CD4-positive, alpha-beta T cell treated with Interleukin-6 for 4 hours (primary cell): ENCODE results near the gene SDHB.

Source experiments
- DNase-seq: peaks from one replicate; pipeline ENCODE4 v3.0.0-alpha.2; 2020; ENCODE audit warnings: mixed read lengths

Gene SDHB

GRCh38 chr1:17043676-17044075, 10.2 kb downstream of the SDHB start:
- no peak for DNase-seq

- no peak for DNase-seq
Observed at GRCh38 chr1:17040135-17040534, 13.7 kb downstream of the SDHB start.

DNA sequence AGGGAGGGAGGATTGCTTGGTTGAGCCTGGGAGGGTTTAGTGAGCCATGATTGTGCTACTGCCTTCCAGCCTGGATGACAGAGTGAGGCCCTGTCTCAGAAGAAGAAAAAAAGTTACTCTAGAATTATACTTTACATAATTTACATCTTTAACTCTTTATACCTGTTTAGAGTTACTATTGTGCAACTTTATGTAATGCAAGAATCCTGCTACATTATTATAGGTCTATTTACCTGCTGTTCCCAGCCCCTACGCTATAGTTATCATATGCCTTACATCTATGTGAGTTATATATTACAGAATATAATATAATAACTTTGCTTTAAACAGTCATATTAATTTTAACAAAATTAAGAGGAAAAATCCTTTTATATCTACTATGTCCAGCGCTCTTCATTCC, 14.3 kb downstream of the SDHB start:
- no peak for DNase-seq

- no peak for DNase-seq
Observed at GRCh38 chr1:17033481-17033880, 20.4 kb downstream of the SDHB start.

DNA sequence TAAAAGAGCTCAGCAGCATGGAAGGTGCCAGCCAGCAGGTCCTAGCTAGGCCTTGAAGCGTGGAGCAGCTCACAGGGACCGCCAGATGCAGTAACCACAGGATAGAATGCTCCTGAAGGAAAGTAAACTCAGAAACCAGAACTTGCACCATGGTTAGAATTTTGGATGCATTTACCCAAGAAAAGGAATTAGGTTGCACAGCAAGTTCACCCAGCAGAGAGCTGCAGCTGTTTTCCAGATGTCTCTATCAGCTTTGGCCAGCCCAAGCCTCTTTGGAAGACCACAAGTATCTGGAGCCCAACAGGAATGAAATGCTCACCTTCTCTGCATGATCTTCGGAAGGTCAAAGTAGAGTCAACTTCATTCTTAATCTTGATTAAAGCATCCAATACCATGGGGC, 21.1 kb downstream of the SDHB start:
- no peak for DNase-seq

DNA sequence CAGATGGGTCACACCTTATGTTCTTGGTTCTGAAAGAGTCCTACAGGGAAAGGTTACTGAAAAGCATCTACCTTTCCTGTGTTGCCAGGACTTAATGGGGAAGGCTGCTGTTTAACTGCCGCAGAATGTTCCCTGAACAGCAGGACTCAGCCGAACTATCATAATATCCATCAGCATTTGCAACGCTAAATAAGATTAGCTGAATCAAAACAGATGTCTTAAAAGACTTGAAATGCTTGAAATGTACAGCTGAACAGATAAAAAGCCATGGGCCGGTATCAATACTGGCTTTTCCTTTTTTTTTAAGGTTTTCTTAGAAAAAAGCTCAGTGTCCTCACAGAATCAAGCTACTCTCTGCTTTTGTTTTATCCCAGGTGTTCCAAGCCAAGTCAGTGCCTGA, 22.4 kb downstream of the SDHB start:
- no peak for DNase-seq

DNA sequence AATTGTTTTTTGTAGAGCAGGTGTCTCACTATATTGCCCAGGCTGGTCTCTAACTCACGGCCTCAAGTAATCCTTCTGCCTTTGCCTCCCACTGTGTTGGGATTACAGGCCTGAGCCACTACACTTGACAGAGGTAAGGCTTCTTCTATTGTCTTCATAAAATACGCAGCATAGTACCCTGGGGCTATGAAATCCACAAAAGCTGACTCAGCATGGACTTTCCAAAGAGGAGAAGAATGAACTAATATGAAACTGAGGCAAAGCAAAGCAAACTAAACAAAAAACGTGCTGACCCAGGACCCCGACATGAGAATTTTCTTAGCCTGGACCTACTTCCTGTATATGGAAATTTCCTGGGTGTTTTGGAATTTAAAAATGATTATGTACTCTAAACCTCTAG, 23.6 kb downstream of the SDHB start:
- DNase-seq, result no peak

- DNase-seq, result no peak
Observed at GRCh38 chr1:17028662-17029188, 25.1 kb downstream of the SDHB start.

- DNase-seq, result no peak
Observed at GRCh38 chr1:17027900-17028299, 25.9 kb downstream of the SDHB start.

GRCh38 chr1:17027403-17027802, 26.4 kb downstream of the SDHB start:
- DNase-seq, result no peak

DNA sequence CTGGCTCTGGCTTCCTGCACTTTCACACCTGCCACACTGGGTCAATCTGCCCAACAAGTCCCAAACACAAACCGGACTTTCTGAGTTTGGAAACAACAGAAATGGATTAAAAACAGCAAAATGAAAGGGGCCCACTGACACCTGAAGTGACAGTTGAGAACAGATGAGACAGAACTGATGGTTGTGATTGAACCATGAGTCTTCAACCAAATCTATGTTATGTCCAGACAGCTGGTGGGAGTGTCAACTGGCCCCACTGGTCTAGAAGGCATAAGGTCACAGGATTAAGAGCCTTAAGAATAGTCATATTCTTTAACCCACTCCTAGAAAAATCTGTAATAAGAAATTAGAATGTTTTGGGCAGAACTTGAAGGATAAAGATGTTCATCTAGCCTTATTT, 29.1 kb downstream of the SDHB start:
- no peak for DNase-seq

- no peak for DNase-seq
Observed at GRCh38 chr1:17023573-17023972, 30.3 kb downstream of the SDHB start.

DNA sequence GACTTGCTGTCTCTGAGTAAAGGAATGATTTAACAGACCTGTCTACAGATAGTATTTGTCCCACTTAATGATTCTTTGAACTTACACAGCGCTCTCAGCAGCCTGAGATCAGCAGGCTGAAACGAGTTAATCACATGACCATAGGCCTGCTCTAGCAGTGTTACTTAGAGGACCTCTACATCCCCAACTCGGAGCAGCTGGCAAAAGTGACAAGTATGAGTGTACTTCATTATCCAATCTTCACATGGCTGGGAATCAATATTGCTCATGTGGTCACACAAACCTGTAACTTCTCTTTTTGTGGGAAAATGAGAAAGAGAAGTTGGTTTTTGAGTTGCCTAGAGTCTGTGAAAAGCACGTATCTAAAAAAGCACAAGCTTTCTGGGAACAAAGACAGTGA, 30.7 kb downstream of the SDHB start:
- DNase-seq, result no peak

GRCh38 chr1:17021896-17022295, 31.9 kb downstream of the SDHB start:
- DNase-seq, result no peak

DNA sequence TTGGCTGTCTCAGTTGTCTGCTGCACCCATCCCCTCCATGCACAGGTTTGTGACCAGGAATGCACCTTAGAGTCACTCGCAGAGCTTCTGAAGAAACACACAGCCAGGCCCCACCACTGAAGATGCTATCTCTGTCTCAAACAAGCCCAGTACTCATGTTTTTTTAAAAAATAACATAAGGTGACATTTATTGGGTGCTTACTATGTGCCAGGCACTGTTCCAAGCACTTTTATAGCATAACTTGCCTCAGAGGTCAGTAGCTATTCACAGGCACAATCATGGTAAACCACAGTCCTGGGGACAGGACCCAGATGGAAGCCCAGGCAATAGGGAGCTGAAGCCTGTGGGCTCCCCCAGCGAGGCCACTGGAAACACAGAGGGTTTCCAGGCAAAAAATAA, 33.3 kb downstream of the SDHB start:
- no peak for DNase-seq

DNA sequence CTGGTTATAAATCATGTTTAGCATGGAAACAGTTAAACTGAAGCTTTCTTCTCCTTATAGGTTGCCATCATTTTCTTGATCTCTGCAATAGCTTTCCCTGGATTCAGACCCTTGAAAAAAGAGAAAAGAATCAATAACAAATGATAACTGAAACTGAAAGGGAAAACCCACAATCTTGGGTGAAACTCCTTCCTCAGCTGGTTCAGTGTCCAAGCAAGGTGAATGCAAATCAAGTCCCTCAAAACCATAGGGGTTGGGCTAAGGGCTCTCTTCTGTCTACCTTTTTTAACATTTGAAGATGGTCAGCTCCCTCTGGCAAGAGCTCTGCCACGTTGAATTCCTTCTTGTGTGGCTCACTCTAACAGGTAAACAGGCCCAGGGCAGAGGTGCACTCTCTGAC, 35.0 kb downstream of the SDHB start:
- DNase-seq, result no peak

DNA sequence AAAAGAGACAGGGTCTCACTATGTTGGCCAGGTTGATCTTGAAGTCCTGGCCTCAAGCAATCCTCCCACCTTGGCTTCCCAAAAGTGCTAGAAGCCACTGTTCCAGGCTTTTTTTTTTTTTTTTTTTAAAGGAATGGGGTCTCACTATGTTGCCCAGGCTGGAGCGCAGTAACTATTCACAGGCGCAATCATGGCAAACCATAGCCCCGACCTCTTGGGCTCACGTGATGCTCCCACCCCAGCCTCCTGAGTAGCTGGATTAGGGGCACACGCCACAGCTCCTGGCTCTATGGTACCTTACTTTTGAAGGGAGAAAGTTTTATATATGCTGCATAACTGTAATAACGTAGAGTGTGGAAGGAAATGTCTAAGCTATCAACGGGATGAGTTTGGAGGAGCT, 36.4 kb downstream of the SDHB start:
- no peak for DNase-seq

GRCh38 chr1:17016317-17016661, 37.5 kb downstream of the SDHB start:
- no peak for DNase-seq

DNA sequence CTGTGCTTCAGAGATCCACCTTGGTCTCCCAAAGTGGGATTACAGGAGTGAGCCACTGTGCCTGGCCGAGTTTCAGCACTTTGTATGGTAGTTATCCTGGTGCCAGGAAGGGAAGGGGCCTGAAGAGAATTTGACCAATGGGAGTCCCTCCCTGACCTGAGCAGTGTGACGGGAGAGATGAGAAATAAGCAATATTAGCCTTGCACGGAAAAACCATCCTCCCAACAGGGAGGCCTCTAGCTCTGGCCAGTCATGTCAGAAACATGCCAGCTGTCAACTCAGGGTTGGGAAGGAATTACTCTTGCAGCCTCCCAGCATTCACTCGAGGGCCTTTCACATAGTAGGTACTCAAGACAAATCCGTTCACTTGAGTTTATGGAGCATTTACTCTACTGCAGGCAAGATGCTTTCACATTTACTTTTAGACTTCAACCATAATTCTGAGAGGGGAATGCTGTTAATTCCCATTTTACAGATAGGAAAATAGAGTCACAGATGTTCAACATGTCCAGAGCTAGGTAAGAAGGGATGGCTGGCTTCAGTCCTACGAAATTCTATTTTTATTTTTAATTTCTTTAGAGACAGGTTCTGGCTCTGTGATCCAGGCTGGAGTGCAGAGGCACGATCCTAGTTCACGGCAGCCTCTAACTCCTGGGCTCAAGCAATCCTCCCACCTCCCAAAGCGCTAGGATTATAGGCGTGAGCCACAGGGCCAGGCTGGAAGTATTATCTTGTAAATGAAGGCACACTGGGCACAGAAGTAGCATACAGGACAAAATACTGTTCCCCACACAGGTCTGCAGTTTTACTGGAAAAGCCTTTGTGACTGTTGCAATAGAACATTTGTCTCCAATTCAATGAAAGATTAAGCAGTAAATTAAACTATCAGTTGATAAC, 38.9 kb downstream of the SDHB start:
- DNase-seq, result no peak

DNA sequence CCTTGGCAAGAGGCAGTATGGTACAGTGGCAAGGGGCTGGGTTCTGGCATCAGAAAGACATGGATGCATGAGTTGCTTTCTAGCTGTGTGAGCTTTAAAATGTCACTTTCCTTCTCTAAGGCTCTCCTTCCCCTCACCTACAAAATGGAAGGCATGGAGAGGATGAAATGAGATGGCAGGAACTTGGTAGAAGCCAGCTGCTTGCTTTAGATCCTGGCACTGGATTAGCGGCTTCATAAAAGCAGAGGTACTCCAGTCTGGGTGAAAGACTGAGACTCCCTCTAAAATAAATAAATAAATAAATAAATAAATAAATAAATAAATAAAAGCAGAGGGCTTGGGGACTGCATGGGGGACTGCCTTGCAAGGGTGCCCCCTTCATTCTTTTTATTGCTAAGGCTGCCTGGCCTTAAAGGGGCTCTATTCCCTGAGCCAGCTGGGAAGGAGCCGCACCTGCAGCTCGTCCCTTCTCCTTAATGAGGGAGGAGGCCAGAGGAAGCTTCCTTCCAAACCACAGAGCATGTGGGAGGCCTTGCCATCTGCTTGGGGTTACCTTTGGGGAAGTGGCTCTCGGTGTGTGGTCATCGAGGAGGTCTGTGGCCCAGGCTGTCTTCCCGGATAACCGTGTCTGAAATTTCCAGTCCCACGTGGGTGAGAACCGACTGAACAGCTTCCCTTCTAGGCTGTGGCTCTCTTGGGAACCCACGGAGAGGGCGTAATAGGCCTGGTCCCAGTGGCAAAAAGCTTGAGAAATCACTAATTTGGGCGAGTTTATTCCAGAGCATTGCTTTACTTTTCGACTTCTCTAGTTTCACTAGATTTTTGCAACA, 40.1 kb downstream of the SDHB start:
- DNase-seq, result no peak

DNA sequence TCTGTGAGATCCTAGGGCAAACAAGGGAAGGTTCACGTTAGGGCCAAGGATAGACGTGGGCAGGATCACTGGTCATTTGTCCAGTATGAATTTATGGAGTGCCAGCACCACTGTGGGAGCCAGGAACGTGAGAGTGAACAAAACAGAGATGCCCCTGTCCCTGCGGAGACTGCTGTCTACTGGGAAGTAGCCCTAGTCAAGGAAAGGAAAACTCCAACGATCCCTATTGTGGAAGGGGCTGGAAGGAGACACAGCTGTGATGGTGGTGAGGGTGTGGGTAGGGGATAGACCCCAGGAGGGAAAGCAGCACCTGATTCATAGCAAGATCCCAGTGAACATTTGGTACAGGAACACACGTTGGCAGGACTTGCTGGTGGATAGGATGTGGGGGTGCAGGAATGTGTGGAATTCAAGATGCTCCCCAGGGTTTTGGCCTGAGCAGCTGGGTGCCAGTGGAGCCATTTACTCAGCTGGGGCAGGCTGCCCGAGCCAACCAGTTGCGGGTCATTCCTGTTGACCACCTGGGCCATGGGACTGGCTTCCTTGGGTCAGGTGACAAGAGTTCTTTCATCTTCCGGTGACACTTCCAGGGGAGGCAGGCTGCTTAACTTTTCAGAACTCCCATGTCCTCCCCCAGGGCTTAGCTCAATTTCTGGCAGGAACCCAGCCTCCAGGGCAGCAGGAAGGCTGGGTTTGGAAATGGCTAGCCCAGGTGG, 40.9 kb downstream of the SDHB start:
- no peak for DNase-seq

DNA sequence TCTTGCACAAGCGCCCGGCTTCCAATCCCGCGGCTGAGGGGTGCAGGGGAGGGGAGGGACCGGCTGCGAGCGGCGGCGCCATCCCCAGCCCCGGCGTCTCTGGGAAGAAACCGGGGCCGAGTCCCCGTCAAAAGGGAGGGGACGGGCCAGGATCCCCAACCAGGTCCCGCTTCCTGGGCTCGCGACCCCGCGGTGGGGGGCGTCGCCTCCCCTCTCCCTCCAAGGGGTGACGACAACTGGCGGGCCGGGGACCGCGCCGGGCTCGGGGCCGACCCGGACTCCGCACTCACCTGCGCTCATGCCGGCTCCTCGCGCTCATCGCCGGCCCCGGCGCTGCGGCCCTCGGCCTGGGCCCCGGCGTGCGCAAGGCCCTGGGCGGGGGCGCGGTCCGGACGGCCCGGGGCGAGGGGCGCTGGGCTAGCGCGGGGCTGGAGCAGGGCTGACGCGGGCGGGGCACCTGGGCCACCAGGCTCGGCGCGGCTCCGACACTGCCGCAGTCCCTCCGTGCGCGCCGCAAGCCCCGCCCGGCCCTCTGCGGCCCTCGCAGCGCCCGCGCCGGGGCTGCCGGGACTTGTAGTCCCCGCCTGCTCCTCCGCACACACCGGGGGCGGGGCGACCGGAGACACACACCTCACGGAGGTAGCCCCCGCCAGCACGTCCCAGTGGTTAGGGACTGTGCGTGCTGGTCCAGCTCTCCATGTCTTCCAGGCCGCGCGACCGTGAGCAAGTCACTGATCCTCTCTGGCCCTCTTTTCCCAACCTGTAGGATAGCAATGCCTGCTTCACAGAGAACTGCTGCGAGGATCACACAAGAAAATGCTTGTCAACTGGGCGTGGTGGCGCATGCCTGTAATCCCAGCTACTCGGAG, 42.2 kb downstream of the SDHB start, which contains the start of gene ATP13A2:
Gene ATP13A2, minus strand, starts transcription at position 490 of the 869 bp plus-strand sequence. Its CDS starts 190 bp downstream, at position 300.
- peak; percentile 92 for DNase-seq
